HG02943 (cell line): ENCODE data around the gene ACOT7.
"Not testable (repeated sequence)": the region's sequence is repeated elsewhere in the genome, so short reads cannot be mapped to it uniquely, and the experiment has no call there.

Experiments used
- ATAC-seq: cut with Tn5 transposase; IDR thresholded peaks from one replicate; pipeline ENCODE4 v1.9.1; 2021; ENCODE audit warnings: mild to moderate bottlenecking, low read depth, moderate library complexity; ENCODE audit not compliant: unreplicated experiment

The ACOT7 gene

GRCh38 chr1:6401673-6402072, 8.1 kb upstream of the ACOT7 start:
- no peak for ATAC-seq

DNA sequence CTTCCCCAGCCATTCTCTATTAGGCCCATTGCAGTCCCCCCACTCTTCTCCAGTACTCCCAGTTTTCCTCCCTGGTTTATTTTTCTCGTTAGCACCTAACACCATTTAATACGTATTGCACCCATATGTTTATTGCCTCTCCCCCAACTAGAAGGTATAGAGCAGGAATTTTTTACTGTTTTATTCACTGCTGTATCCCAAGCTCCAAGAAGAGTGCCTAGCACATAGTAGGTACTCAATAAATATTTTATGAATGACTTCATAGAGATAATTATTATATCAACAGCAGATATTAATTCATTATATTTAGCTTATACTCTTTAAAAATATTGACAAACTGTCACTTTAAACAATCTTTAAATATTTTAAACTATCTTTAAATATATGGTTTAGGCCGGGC, 5.7 kb upstream of the ACOT7 start:
- ATAC-seq, result no peak

DNA sequence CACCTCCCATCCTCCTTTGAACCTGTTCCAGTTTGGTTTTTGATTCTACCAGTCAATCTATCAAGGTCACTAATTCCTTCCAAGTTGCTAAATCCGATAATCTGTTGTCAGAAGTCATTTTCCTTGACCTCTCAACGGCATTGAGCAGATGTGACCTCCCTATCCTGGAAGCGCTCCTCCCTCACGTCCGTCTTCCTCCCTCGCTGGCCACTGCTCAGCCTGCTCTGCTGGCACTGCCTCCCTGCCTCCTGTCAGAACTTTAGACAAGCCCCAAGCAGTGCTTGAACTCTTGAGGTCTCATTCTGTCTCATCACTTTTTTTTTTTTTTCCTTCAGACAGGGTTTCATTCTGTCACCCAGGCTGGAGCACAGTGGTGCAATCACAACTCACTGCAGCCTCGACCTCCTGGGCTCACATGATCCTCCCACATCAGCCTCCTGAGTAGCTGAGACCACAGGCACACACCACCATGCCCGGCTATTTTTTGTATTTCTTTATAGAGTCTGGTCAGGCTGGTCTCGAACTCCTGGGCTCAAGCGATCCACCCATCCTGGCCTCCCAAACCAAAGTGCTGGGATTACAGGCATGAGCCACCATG, 4.4 kb upstream of the ACOT7 start:
- ATAC-seq, result no peak

DNA sequence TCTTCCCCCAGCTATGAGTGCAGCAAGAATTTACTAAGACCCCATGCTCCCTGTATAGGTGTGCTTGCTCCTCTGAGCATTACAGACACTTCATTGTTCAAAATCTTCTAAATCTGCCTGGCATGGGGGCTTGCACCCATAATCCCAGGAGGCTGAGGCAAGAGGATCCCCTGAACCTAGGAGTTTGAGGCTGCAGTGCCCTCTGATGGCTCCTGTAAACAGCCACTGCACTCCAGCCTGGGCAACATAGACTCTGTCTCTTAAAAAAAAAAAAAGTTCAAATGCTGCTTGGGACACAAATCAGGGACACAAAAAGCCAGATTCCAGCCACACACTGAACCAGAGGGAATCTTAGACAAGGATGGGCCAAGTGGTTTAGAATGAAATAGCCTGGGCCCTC, 3.4 kb upstream of the ACOT7 start:
- ATAC-seq, result no peak

- ATAC-seq, result not testable (repeated sequence)
These were observed 2.2 kb upstream of the ACOT7 start for GRCh38 chr1:6395781-6396244.

DNA sequence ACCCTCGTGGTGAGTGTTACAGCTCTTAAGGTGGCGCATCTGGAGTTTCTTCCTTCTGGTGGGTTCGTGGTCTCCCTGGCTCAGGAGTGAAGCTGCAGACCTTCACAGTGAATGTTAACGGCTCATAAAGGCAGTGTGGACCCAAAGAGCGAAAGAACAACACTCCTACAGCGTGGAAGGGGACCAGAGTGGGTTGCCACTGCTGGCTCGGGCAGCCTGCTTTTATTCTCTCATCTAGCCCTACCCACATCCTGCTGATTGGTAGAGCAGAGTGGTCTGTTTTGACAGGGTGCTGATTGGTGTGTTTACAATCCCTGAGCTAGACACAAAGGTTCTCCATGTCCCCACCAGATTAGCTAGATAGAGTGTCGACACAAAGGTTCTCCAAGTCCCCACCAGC, 1.6 kb upstream of the ACOT7 start:
- ATAC-seq, result not testable (repeated sequence)

DNA sequence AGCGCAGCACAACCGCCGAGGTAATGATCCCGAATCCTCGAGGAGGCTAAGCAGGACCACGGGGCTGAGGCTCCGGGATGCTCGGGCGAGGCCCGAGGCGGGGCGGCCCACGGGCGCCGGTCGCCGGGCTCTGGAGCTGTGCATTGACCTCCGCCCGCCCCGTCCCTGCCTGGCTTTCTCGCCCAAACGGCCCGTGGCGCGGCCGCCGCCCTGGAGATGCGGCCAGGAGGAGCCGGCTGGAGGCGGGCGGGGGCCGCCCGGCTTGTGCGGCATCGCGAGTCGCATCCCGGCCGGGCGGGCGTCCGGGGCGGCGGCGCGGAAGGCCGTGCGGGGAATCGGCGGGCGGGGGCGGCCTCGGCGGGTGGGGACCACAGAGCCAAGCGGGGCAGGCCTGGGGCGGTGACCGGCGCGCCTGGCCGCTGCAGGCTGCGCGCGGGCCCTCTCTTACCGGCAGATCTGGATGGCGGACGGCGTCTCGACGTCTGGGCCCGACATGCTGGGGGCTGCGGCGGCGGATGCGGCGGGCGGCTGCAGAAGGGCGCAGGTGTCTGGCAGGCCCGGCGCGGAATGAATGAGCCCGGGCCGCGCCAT, 663 bp downstream of the ACOT7 start:
- peak; percentile 2 for ATAC-seq

GRCh38 chr1:6391951-6392808, 1.4 kb downstream of the ACOT7 start:
- no peak for ATAC-seq

DNA sequence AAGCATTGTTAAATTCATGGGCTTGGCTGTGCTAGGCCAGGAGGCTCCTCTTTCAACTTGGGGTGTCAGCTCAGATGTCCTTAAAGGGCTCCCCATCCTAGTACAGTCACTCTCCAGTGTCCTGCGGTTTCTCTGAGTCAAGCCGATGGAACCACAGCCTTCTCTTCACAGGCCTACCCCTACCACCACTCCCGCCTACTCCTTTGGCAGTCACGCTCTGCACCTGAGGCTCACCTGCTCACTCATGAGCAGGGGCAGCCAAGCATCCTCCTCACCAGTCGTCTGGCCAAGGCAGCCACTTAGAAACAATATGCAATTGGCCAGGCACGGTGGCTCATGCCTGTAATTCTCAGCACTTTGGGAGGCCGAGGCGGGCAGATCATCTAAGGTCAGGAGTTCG, 3.6 kb downstream of the ACOT7 start:
- no peak for ATAC-seq

DNA sequence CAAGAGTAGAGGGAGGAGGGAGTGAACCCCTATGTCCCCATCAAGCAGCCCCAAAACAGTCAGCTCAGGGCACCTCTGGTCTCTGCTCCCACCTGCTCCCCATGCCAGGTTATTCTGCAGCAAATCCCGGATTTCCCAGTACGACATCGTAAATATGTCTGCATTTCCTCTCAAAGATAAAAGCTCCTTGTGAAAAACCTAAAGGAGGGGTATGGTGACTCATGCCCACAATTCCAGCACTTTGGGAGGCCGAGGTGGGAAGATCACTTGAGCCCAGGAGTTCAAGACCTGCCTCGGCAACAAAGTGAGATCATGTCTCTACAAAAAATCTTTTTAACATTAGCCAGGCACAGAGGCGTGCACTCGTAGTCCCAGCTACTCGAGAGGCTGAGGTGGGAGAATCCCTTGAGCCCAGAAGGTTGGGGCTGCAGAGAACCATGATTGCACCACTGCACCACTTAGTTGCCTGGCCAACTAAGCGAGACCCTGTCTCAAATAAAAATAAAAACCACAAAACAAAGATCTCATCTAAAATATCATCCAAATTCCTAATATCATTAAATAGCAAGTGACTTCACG, 7.1 kb downstream of the ACOT7 start:
- ATAC-seq, result no peak

DNA sequence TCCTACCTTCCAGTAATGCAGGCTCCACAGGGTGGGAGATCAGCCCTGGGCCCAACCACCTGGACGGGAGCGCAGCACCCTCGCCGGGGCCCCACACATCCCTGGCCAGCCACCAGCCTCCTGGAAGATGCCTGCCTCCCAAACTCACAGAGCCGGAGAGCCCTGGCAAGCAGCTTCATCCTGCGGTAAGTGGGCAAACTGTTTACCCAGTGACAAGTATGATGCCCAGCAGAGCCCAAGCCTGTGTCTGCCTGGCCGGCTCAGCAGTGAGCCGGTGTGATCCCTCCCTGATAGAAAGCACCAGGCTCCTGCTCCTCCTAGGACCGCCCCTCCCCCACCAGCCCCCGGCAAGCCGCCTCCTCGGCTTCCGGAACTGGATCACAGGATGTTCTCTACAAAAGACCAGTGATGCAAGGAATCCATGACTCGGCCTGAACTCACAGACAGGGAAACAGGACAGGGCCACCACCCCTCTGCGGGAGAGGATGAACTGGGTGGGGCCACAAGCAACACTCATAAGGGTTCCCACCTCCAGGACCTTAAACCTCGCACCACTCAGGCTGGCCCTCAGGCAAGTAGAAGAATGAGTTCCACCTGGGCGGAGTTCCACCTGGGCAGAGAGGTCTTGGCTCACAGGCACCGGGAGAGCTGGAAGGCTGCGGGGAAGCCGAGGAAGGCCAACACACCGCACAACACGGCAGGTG, 7.9 kb downstream of the ACOT7 start:
- no peak for ATAC-seq

- no peak for ATAC-seq
These were observed 8.6 kb downstream of the ACOT7 start for GRCh38 chr1:6384962-6385361.

GRCh38 chr1:6384135-6384534, 9.4 kb downstream of the ACOT7 start:
- no peak for ATAC-seq

DNA sequence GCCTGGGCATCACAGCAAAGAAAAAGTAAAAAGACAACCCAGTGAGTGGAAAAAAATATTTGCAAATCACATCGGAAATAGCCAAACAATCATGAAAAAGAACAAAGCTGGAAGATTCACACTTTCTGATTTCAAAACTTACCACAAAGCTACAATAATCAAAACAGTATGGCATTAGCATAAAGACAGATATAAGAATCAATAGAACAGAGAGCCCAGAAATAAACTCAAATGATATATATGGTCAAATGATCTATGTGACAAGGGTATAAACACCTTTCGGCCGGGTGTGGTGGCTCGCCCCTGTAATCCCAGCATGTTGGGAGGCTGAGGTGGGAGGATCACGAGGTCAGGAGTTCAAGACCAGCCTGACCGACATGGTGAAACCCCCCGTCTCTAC, 13.5 kb downstream of the ACOT7 start:
- ATAC-seq, result no peak

DNA sequence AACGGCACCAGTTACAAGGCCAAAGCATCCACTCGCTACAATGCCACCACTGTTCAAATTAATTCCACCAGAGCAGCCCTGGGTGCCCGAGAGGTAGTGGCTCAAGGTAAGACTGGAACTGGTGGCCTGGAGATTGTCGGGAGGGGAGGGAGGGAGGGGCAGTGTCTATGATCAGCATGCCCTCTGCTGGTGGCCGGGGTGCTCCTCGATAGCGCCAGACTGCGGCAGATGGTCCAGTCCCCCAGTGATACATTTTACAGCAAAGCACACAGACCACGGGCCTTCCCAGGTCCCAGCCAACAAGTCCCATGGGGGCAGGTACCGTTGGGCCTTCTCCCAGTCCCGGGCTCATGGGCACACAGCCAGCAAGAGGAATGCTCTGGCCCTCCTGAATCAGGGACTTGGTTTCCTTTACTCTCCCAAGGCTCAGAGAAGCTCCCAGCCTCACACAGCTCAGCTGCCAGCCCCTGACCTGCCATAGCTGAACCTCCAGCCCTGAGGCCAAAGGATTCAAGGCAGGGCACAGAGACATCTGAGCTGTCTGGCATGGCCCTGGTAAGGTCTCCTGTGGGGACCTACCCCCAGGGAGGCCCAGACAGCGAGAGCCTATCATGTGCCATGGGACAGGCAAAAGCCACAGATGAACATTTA, 15.3 kb downstream of the ACOT7 start:
- ATAC-seq, result no peak

GRCh38 chr1:6373961-6374720, 19.4 kb downstream of the ACOT7 start:
- ATAC-seq, result no peak

- not testable (repeated sequence) for ATAC-seq
These were observed 21.3 kb downstream of the ACOT7 start for GRCh38 chr1:6372236-6372635.

DNA sequence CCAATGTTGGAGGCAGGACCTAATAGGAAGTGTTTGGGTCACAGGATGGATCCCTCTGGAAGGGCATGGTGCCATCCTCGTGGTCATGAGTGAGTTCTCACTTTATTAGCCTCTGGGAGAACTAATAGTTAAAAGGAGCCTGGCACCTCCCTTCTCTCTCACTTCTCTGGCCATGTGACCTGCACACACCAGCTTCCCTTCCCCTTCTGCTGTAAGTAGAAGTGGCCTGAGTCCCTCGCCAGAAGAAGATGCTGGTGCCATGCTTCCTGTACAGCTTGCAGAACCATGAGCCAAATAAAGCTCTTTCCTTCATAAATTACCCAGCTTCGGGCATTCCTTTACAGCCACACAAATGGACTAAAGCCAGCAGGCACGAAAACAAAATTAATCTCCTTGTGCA, 23.6 kb downstream of the ACOT7 start:
- no peak for ATAC-seq

GRCh38 chr1:6367381-6368012, 26.1 kb downstream of the ACOT7 start:
- no peak for ATAC-seq
